Peyer's patch (tissue), 4 donors: ENCODE results near the gene IFITM2.

ENCODE experiments used
- CTCF ChIP-seq, 6 experiments: fragments of 450-650 bp in 4 of 6; fragments of 200-600 bp in 2 of 6; sonication (generic) in 1 of 6; IDR thresholded peaks; one replicate each; pipeline ENCODE4 v1.5.1; 2017 to 2019; ENCODE audit warnings: antibody characterized with exemption in 6 of 6, mild to moderate bottlenecking in 3 of 6, moderate library complexity in 1 of 6
- POLR2A ChIP-seq, 2 donors: fragments of 450-650 bp; IDR thresholded peaks; one replicate each; pipeline ENCODE4 v1.5.1; 2017; ENCODE audit warnings: antibody characterized with exemption in 2 of 2, mild to moderate bottlenecking in 2 of 2, moderate library complexity in 2 of 2

GRCh38 chr11:340539-341512 is 33.2 kb downstream of the IFITM2 start:
- TF ChIP-seq POLR2A (IDR thresholded peaks at IDR 0.05) (no peak), CTCF (IDR thresholded peaks at IDR 0.05) (no peak)
